DND-41 (cell line): ENCODE results near the gene VSTM2B.

Experiments
- ATAC-seq: fragments of 200-7000 bp; cut with Tn5 transposase; 3 replicates; pipeline ENCODE4 v1.9.1; 2021; ENCODE audit warnings: low read depth; ENCODE audit not compliant: insufficient read depth
- DNase-seq: peaks from one replicate; pipeline ENCODE4 v3.0.0-alpha.2; 2020
- H2AFZ ChIP-seq: 2 replicates; pipeline ENCODE4 v1.6.0; 2012; ENCODE audit warnings: low read depth, low read length
- H3K27ac ChIP-seq: 2 replicates; pipeline ENCODE4 v1.5.1; 2012; ENCODE audit warnings: low read length, inconsistent platforms
- H3K27me3 ChIP-seq: fragments of 200-600 bp; sonication (generic); 2 replicates; pipeline ENCODE4 v1.6.0; 2012; ENCODE audit warnings: low read length, mild to moderate bottlenecking, inconsistent platforms; ENCODE audit not compliant: insufficient read depth, poor library complexity
- H3K36me3 ChIP-seq: 2 replicates; pipeline ENCODE4 v1.5.1; 2012; ENCODE audit warnings: low read length, inconsistent platforms; ENCODE audit not compliant: insufficient read depth
- H3K4me1 ChIP-seq: 2 replicates; pipeline ENCODE4 v1.5.1; 2012; ENCODE audit warnings: mild to moderate bottlenecking, low read length; ENCODE audit not compliant: insufficient read depth
- H3K4me2 ChIP-seq: 2 replicates; pipeline ENCODE4 v1.6.0; 2012; ENCODE audit warnings: mild to moderate bottlenecking, moderate library complexity, low read length, inconsistent platforms; ENCODE audit not compliant: insufficient read depth
- H3K4me3 ChIP-seq, 2 experiments: fragments of 200-600 bp in 1 of 2; shearing (Covaris generic) in 1 of 2; 2 replicates each; pipeline ENCODE4 v1.5.1; 2012 to 2016; ENCODE audit warnings: inconsistent platforms in 2 of 2, low read length in 2 of 2, mild to moderate bottlenecking in 2 of 2, low read depth in 1 of 2, moderate library complexity in 1 of 2
- H3K79me2 ChIP-seq: 2 replicates; pipeline ENCODE4 v1.6.0; 2012; ENCODE audit warnings: low read length, inconsistent platforms; ENCODE audit not compliant: insufficient read depth
- H3K9ac ChIP-seq: 2 replicates; pipeline ENCODE4 v1.6.0; 2012; ENCODE audit warnings: low read depth, mild to moderate bottlenecking, inconsistent platforms, low read length, moderate library complexity
- H3K9me3 ChIP-seq: 2 replicates; pipeline ENCODE4 v1.5.1; 2012; ENCODE audit warnings: low read length, moderate library complexity, mild to moderate bottlenecking, inconsistent platforms; ENCODE audit not compliant: insufficient read depth, severe bottlenecking
- H4K20me1 ChIP-seq: 2 replicates; pipeline ENCODE4 v1.6.0; 2012; ENCODE audit warnings: low read length; ENCODE audit not compliant: insufficient read depth
- EZH2 ChIP-seq: IDR thresholded peaks from 3 replicates; pipeline ENCODE4 v1.6.1; 2012; ENCODE audit warnings: borderline replicate concordance, low read depth, mild to moderate bottlenecking, moderate library complexity, low read length, inconsistent platforms; ENCODE audit not compliant: severe bottlenecking
- TF ChIP-seq, protein P1 (sequence below): IDR thresholded peaks from 2 replicates; pipeline ENCODE4 v1.5.1; 2012; ENCODE audit warnings: borderline replicate concordance, low read length, moderate library complexity, mild to moderate bottlenecking; ENCODE audit not compliant: poor library complexity, severe bottlenecking; ENCODE audit errors: extremely low read depth

Gene VSTM2B

DNA sequence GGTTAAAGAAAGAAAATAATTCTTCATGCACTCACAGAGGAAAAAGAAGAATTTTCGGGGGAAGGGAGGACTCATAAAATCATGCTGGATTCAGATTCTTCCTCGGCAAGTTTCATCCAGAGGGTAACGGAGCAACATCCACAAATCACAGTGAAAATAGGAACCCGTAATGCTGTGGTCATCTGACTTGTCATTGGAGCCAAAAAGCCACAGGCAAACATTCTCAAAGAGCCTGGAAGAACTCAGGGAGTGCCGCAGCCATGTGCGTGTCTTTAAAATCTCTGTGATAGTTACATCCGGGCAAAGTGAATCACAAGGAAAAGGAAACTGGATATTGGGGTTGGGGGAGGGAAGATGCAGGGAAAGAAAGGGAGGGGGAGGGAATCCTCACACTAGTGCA lies 33.0 kb upstream of the VSTM2B start:
- no peaks in the 10 kb centered on the region for H3K36me3 ChIP-seq
- peaks cover 7% of the 10 kb centered on the region for H3K4me1 ChIP-seq
- ATAC-seq, result no peak
- no peaks in the 10 kb centered on the region for H4K20me1 ChIP-seq
- DNase-seq, result no peak
- no peaks in the 10 kb centered on the region for H3K79me2 ChIP-seq
- H3K4me3 ChIP-seq, result no peak overlapping the region
- H2AFZ ChIP-seq, result no peak overlapping the region
- H3K27me3 ChIP-seq, result no peaks in the 10 kb centered on the region
- H3K9me3 ChIP-seq, result no peaks in the 10 kb centered on the region
- TF ChIP-seq, protein P1, sequence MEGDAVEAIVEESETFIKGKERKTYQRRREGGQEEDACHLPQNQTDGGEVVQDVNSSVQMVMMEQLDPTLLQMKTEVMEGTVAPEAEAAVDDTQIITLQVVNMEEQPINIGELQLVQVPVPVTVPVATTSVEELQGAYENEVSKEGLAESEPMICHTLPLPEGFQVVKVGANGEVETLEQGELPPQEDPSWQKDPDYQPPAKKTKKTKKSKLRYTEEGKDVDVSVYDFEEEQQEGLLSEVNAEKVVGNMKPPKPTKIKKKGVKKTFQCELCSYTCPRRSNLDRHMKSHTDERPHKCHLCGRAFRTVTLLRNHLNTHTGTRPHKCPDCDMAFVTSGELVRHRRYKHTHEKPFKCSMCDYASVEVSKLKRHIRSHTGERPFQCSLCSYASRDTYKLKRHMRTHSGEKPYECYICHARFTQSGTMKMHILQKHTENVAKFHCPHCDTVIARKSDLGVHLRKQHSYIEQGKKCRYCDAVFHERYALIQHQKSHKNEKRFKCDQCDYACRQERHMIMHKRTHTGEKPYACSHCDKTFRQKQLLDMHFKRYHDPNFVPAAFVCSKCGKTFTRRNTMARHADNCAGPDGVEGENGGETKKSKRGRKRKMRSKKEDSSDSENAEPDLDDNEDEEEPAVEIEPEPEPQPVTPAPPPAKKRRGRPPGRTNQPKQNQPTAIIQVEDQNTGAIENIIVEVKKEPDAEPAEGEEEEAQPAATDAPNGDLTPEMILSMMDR, result no peak
- no peak for TF ChIP-seq EZH2
- H3K9ac ChIP-seq, result no peak overlapping the region
- no peak overlapping the region for H3K27ac ChIP-seq
- H3K4me2 ChIP-seq, result no peak overlapping the region

DNA sequence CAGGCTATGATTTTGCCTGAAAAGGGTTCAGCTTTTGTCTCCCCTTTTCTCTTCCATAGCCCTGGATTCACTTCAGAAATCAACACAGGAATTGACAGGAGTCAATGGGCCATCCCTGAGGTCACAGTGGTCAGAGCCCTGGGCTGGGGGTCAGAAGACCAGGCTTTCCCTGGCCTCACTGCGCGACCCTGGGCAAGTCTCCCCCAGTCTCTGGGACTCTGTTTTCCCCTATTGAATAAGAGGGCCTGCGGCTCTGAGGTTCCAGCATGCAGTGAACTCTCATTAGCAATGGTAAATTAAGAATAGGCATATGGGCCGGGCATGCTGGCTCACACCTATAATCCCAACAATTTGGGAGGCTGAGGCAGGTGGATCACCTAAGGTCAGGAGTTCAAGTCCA lies 30.7 kb upstream of the VSTM2B start:
- ATAC-seq, result no peak
- TF ChIP-seq, protein P1, result no peak
- TF ChIP-seq EZH2, result no peak

DNA sequence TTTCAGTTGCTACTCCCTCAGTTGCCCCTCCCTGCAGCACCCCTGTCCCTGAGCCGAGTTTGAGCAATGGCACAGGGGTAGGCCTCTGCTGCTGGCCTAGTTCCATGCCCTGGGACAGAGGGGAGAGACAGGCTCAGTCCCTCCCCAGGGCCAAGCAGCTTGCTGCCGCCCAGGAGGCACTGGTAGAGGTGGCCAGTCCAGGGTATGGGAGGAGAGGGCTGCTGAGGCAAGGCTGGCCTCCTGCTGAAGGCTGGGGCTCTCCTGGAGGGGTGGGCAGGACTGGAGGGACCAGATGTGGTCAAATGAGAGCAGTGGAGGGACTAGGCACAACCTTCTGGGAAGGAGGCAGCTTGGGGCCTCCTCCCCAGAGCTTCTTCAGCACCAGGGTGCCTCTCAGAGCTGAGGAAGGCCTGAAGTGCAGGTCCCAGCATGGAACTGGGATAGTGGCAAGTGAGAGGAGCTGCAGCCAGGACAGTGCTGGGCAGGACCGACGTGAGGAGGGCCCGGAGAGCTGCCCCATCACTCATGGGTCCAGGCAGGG lies 29.8 kb upstream of the VSTM2B start:
- no peaks in the 10 kb centered on the region for H3K4me1 ChIP-seq
- H2AFZ ChIP-seq, result no peak overlapping the region
- H3K4me3 ChIP-seq, result no peak overlapping the region
- DNase-seq (no peak), ATAC-seq (no peak)
- no peak for TF ChIP-seq EZH2
- TF ChIP-seq, protein P1, result no peak
- H3K27ac ChIP-seq, result no peak overlapping the region
- H3K9me3 ChIP-seq, result no peaks in the 10 kb centered on the region
- H3K4me2 ChIP-seq, result no peak overlapping the region
- H3K36me3 ChIP-seq, result no peaks in the 10 kb centered on the region
- H3K79me2 ChIP-seq, result no peaks in the 10 kb centered on the region
- no peak overlapping the region for H3K9ac ChIP-seq
- H4K20me1 ChIP-seq, result no peaks in the 10 kb centered on the region; the same call in 1 of the 2 replicates
- no peaks in the 10 kb centered on the region for H3K27me3 ChIP-seq

More for the DNA sequence above, 30.7 kb upstream of the VSTM2B start:
- Histone ChIP-seq H3K4me3 (no peak overlapping the region), H3K9me3 (no peaks in the 10 kb centered on the region), H3K27ac (no peak overlapping the region), H3K4me2 (no peak overlapping the region), H3K36me3 (no peaks in the 10 kb centered on the region), H3K4me1 (no peaks in the 10 kb centered on the region), H4K20me1 (no peaks in the 10 kb centered on the region; the same call in 1 of the 2 replicates), H3K27me3 (no peaks in the 10 kb centered on the region), H3K9ac (no peak overlapping the region), H3K79me2 (no peaks in the 10 kb centered on the region), H2AFZ (no peak overlapping the region)
- no peak for DNase-seq
